ENCODE data around the gene MOB1A.
"Not testable (repeated sequence)": the region's sequence is repeated elsewhere in the genome, so short reads cannot be mapped to it uniquely, and the experiment has no call there.

Gene MOB1A

DNA sequence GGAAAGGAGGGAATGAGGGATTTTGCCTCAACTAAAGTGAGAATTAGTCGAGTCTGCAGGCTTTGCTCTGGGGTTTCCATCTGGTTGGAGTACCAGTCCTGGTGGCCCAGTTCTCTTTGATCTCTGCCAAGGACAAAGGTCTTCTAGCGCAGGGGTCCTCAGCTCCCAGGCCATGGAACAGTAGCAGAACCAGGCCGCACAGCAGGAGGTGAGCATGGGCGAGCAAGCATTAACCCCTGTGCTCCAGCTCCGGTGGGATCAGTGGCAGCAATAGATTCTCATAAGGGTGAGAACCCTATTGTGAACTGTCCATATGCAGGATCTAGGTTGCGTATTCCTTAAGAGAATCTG, 43.6 kb upstream of the MOB1A start:
- TF ChIP-seq, protein P1, sequence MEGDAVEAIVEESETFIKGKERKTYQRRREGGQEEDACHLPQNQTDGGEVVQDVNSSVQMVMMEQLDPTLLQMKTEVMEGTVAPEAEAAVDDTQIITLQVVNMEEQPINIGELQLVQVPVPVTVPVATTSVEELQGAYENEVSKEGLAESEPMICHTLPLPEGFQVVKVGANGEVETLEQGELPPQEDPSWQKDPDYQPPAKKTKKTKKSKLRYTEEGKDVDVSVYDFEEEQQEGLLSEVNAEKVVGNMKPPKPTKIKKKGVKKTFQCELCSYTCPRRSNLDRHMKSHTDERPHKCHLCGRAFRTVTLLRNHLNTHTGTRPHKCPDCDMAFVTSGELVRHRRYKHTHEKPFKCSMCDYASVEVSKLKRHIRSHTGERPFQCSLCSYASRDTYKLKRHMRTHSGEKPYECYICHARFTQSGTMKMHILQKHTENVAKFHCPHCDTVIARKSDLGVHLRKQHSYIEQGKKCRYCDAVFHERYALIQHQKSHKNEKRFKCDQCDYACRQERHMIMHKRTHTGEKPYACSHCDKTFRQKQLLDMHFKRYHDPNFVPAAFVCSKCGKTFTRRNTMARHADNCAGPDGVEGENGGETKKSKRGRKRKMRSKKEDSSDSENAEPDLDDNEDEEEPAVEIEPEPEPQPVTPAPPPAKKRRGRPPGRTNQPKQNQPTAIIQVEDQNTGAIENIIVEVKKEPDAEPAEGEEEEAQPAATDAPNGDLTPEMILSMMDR (IDR thresholded peaks at IDR 0.05; ENCODE audit: low read depth, low read length), result no peak
- Histone ChIP-seq H3K4me1 (no peaks in the 10 kb centered on the region), H3K36me3 (peaks cover 7% of the 10 kb centered on the region; the same call in 1 of the 2 replicates), H3K9me3 (no peaks in the 10 kb centered on the region), H3K4me3 (ENCODE audit: low read depth, low read length) (no peak overlapping the region), H3K27me3 (no peaks in the 10 kb centered on the region)
- DNase-seq, result no peak

DNA sequence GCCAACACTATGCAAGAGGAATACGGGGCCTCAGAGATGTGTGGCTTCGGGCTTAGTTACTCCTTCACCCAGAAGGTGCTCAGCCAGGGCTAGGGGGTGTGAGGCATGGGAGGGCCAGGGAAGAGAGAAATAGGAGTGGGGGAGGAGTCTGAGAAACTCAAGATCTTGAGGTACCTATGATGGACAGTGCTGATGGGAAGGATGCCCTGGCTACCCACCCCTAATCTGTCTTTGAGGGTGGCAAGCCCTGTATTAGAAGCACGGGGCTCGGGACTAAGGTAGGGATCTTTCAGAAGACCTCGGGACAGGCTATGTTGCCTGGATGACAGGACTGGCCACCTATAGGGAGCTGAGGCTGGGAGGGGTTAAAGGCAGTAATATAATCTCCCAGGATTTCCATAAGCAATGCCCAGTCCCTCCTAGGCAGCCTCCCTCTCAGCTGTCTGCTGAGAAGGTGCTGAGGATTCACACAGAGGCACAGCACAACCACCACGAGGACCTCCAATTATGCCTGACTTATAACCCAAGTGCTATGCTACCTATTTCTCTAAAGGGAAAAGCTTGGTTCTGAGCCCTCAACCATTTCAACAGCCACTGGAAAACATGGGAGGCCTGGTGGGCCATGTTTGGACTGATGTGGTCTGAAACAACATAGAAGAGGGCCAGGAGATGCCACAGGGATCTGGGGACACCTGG, 43.1 kb upstream of the MOB1A start:
- no peak overlapping the region for H3K4me3 ChIP-seq (ENCODE audit: low read depth, low read length)

DNA sequence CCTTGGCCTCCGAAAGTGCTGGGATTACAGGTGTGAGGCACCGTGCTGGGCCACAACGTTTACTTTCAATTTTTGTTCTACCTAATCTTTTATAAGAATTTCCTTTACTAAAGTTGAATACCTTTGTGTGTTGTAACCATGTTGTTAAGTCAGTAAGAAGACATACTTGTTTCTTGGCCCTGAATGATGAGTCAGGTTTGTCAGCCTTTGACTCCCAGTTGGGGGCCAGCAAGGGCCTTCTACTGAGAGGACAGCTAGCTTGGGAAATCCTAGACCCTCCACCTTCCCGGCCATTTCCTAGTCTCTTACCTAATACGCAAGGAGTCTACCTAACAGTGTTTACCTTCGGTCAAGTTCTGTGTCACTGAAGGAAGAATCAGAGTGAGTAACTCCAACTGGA, 42.4 kb upstream of the MOB1A start:
- DNase-seq, result no peak
- no peaks in the 10 kb centered on the region for H3K9me3 ChIP-seq
- H3K27me3 ChIP-seq, result no peaks in the 10 kb centered on the region
- peaks cover 10% of the 10 kb centered on the region; the same call in 1 of the 2 replicates for H3K36me3 ChIP-seq
- H3K4me1 ChIP-seq, result no peaks in the 10 kb centered on the region
- no peak overlapping the region for H3K4me3 ChIP-seq (ENCODE audit: low read depth, low read length)
- TF ChIP-seq, protein P1 (IDR thresholded peaks at IDR 0.05; ENCODE audit: low read depth, low read length), result no peak

More for the DNA sequence above, 43.1 kb upstream of the MOB1A start:
- H3K9me3 ChIP-seq, result no peaks in the 10 kb centered on the region
- no peak for DNase-seq
- H3K4me1 ChIP-seq, result no peaks in the 10 kb centered on the region
- peaks cover 7% of the 10 kb centered on the region; the same call in 1 of the 2 replicates for H3K36me3 ChIP-seq
- H3K27me3 ChIP-seq, result no peaks in the 10 kb centered on the region
- TF ChIP-seq, protein P1 (IDR thresholded peaks at IDR 0.05; ENCODE audit: low read depth, low read length), result no peak

DNA sequence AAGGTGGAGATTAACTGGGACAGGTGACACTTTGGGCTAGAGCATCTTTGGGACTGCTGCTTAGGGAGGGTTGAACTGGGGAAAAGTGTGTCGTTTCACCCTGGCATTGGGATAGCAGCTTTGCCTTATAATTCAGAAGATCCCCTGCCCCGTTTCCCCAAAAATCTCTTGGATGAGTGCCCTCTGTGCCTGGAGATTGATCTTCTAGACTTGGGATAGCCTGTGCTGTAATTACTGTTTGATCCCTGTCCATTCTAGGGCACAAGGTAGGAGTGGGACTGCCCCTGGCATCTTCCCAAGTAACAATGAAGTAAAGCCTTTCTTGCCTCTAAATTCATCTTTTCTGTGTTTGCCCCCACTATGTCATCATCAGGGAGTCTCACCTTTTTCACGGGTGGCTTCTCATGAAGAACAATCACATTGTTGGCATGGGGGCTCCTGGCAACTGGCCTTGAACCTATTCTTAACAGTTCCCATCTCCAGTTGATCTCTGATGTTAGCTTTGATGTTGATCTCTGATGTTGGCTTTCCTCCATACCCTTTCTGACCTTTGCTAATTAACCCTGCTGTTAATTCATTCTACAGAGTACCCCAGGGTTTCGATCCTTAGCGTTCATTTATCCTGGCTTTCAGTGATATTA, 41.3 kb upstream of the MOB1A start:
- TF ChIP-seq, protein P1 (IDR thresholded peaks at IDR 0.05; ENCODE audit: low read depth, low read length), result no peak
- Histone ChIP-seq H3K27me3 (no peaks in the 10 kb centered on the region), H3K4me1 (no peaks in the 10 kb centered on the region), H3K4me3 (ENCODE audit: low read depth, low read length) (no peak overlapping the region), H3K36me3 (peaks cover 18% of the 10 kb centered on the region), H3K9me3 (no peaks in the 10 kb centered on the region)
- DNase-seq, result no peak

DNA sequence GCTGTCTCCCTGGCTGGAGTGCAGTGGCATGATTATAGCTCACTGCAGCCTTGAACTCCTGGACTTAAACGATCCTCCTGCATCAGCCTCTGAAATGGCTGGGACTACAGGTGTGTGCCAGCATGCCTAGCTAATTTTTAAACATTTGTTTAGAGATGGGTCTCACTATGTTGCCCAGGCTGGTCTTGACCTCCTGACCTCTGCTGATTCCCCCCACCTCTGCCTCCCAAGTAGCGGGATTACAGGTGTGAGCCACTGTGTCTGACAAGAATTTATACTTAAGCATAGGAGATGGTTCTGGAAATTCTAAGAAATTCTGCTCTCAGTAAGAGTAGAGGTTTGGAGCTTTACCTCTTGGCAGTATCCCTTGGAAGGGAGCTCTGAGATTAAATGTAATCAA, 38.0 kb upstream of the MOB1A start:
- TF ChIP-seq, protein P1 (IDR thresholded peaks at IDR 0.05; ENCODE audit: low read depth, low read length), result no peak
- Histone ChIP-seq H3K4me3 (ENCODE audit: low read depth, low read length) (no peak overlapping the region), H3K27me3 (no peaks in the 10 kb centered on the region), H3K9me3 (no peaks in the 10 kb centered on the region), H3K4me1 (no peaks in the 10 kb centered on the region), H3K36me3 (peaks cover 31% of the 10 kb centered on the region)
- DNase-seq, result no peak

DNA sequence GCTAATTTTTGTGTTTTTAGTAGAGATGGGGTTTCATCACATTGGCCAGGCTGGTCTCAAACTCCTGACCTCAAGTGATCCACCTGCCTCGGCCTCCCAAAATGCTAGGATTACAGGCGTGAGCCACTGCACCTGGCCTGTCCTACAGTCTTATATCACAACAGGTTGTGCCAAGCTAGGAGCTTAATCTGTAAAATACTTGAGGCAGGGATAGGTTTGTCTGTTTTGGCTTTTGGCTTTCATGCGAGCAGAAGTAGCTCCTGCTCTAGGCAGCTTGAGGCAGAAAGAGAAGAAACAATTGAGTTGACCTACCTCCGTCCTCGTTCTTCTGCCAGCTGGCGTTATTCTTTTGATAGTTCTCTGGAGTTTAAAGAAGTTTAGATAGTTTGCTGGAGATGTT, 37.1 kb upstream of the MOB1A start:
- not testable (repeated sequence) for H3K9me3 ChIP-seq; DNase-seq; H3K27me3 ChIP-seq; H3K4me3 ChIP-seq (ENCODE audit: low read depth, low read length); H3K4me1 ChIP-seq
- peaks cover 37% of the 10 kb centered on the region for H3K36me3 ChIP-seq

All from BE2C (cell line).